GM19240 (cell line): Measurements from ENCODE around the gene ARX.

Experiments used
- DNase-seq: peaks from one replicate; pipeline ENCODE4 v3.0.0; 2011; ENCODE audit warnings: low spot score; ENCODE audit not compliant: insufficient read length

The ARX gene

DNA sequence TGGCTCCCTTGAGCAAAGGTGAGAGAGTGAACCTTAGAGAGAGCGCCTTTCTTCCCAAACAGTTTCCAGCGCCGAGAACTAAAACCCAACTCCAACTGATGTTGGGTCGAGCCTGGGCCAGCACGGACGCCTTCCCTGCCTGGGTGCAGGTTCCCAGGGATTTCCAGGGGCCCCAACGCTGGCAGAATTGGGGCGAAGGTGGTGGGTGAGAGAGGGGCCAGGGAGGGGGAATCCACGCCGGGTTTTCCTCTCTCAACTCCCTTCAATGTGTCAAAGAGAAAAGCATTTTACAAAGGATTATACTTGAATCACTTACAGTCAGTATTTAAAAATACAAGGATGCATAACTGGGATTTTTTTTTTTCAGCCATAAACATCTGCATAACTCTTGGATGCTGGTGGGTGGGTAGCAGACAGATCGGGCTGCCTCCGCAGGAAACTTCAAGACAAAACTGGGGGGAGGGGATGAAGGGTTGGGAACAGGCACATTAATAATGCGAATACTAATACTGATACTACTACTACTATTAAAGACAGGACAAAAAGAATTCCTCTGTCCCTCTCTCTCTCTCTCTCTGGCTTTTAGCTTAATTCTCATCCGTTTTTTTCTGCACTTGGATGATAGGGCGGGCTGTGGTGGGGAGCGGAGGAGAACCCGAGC lies 1.3 kb upstream of the ARX start:
- DNase-seq, result no peak

DNA sequence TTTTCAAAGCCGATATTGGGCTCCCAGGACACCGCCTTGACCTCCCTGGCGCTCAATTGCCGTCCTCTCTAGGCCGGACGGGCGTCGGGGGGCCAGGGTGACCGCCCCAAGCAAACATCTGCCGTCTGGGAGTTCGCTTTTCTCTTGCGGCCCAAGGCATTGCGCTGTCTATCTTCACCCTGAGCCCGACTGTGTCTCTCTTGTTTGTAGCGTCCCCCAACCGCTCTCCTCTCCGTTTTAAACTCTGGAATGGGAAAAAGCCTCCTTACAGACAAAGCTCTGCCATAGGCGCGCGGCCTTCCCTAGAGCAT lies 551 bp upstream of the ARX start:
- DNase-seq, result no peak

DNA sequence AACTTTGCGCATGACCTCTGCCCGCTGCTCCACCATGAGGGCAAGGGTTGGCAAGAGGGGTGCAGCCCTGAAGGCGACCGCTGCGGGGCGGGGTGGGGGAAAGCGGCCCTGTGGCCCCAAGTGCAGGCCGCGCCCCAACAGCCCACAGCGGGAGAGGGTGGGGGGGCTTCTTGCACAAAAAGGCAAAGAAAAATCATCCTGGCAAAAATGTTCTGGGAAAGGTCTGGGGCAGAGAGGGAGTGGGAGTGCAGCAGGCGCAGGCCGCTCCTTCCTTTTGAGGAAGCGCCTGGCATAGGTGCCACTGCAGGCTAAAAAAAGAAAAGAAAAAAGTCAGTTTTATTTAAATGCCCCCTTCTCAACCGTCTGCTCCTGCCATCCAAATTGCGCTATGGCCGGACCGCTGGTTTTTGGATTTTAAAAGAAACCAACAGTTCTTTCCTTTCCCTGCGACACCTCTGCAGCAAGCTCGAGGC lies 1.4 kb downstream of the ARX start:
- no peak for DNase-seq

DNA sequence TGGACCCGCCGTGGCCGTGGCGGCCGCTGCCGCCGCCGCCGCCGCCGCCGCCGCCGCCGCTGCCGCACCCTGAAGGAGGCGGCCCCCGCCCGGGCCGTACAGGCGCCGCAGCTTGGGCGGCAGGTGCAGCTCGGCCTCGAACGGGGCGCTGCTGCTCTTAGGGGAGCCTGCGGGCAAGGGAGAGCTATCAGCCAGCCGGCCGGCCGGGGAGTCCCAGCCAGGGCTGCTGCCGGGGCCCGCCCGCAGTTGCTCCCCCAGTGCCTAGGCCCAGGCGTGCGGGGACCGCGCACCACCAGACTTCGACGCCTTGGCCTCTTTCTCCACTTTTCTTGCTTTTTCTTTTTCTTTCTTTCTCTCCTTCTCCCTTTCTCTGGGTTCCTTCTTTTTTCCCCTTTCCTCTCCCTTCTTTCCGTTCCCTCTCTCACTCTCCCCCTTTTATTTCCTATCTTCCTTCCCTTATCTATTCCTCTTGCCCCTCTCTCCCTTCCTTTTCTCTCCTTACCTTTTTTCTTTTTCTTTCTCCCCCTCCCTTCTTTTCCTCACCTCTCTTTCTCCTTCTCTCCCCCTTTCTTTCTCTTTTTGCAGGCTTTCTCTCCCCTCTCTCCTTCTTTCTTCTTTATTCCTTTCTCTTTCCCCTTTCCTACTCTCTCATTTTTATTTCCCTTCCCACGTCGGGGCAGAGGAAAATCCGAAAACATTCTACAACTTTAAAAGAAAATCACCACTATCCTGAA lies 2.0 kb downstream of the ARX start:
- no peak for DNase-seq

DNA sequence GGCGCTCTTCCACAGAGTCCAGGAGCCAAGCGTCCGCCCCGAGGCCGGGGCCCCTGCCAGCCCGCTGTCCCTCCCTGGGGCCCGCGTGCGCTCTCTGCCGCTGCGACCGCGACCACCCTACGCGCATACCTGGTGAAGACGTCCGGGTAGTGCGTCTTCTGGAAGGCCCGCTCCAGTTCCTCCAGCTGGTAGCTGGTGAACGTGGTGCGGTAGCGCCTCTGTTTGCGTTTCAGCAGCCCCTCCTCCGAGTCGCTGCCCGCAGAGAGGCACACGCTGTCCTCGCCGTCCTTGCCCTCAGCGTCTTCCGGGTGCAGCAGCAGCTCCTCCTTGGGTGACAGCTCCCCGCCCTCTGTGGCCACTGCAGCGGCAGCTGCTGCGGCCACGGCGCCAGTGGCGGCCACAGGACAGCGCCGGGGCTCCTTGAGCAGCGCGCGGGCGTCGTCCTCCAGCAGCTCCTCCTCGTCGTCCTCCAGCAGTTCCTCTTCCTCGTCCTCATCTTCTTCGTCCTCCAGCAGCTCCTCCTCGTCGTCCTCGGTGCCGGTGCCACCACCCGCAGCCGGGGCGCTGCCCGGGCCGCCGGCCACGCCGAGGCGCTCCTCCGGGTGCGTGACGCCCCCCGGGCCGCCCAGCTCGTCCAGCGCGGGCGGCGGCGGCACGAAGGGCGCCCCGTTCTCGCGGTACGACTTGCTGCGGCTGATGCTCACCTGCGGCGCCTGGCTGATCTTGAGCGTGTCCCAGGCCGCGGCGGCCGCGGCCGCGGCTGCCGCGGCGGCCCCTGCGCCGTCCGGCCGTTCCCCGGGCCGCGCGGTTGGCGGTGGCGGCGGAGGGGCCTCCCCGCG lies 2.8 kb downstream of the ARX start:
- no peak for DNase-seq

DNA sequence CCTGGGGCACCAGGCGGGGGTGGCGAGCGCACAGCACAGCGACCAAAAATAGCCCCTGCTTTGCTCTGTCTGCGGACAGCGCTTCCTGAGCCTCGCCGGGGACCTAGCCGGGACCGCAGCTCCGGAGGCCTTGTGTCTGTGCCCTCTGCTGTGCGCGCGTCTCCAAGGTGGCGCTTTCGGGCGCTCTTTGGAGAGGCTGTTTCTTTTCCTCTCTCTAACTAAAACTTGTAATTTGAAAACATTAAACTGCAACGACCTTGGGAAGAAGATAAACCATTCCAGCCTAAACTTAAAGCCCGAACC lies 3.4 kb downstream of the ARX start:
- DNase-seq, result no peak

DNA sequence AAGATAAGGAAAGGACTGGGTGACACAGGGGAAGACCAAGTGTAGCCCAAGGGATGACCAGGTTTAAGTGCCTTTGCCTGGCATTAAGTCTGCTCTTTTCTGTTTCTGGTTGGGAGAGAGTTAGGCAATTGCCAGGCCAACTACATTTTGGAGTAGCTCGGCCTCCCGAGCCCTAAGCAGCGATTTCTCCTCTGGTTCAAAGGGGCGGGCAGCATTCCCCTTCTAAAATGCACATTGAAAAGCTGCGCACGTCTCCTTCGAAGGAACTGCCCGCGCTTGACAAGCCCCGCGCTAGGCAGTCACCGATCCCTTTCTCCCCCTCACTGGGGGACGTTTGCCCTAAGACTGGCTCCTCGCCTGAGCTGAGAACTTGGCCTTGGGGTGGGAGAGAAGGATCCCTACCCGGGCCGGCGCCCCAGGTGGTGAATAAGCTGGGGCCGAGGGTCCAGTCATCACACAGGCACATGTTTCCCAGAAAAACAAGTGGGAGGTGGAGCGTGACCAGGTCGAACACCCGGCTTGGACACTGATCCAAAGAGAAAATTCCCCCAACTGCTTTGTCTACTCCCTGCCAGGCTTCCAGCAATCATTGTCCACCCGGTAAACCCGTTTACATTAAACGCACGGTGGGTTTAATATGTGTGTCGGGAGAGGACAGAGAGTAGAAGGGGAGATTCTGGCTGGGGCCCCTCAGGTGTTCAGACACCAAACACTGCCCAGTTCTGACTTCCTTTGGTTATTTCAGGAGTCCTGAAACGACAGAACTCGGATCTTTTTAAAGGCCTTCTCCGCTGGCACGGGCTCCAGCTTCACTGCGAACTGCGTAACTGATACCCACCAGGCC lies 4.0 kb downstream of the ARX start:
- DNase-seq, result no peak

DNA sequence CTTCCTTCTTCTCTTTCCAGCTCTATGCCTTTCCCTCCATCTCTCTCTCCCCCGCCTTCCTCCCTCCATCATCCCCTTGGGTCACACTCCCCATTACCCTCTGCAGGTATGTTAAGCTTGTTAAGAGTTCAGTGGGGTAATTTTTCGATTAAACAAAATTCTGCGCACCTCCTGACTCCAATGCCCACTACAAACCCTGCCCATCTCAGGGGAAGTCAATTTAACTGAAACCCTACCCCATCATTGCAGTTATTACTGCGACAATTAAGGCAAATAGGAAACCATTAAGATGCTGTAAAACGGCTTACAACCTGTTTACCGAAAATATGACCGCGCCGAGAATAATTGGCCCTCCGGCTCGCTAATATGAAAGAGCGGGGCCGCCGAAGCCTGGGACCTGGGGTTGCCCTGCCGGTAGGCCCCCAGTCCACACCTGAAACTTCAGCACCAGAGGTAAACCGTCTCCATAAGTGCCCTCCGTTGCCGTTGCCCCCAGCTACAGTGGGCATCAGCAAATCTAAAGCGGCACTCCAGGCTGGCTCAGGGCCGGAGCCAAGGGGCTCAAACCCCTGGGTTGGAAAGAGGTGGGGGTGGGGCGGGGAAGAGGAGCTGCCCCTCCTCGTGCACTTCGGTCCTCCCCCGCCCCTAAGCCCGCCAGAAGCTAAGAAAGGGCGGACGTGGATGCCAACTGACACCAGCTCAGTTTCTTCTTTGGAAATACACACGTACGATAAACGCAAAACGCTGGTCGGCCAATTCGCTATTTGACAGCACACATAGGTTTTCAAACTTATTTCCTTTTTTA lies 4.8 kb downstream of the ARX start:
- no peak for DNase-seq

DNA sequence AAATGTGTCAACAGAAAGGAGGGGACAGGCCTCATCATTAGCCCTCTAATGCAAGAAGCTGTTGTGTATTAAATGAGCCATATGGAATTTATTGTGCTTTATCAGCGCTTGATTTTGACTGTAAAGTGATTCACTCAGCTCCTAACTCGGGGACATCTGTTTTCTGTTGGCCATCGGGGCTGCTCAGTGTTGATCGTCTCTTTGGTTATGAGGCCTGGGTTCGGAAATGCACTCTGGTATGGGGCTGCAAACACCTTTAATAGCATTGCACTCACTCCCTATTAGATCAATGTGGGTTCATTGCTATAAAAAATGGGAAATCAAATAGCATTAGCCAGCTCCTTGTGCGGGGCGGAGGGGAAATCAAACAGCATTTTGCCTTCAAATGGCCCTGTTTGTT lies 6.4 kb downstream of the ARX start:
- DNase-seq, result no peak

DNA sequence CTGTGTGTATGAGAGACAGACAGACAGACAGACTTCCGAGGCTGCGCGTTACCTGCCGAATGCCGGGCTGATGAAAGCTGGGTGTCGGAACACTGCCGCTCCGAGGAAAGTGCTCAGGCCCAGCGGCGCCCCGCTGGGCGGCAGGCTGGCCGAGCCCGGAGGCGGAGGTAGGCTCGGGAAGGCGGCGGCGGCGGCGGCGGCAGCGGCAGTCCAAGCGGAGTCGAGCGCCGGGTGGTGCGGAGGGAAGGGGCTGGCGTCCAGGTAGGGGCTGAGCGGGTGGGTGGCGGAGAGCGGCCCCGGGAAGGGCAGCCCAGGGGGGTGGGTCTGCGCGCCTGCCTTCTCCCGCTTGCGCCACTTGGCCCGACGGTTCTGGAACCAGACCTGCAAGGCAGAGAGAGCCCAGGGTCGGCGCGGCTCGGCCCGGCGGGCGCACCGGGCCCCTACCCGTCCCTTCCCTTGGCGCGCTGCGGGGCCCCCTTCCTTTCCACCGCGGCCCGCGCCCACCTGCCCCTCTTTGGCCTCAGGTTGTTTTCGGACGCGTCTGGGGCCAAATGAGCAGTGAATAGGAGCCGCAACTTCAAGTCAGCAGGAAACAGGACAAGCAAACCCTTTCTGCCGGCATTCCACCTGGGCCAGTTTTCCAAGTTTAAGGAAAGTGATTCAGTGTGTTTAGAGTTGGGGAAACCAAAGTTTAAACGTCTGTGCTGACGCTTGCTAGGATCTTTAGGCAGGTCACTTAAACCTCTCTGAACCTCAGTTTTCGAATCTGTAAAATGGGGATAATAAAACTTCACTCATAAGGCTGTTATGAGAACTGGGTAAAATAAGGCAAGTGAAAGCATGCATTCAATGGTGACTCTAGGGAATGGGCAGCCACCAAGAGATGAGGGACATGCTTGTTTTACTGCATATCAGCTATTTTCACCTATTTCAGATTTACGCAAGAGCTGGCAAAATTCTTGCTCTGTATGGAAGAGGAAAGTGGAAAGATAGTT lies 8.4 kb downstream of the ARX start:
- no peak for DNase-seq

DNA sequence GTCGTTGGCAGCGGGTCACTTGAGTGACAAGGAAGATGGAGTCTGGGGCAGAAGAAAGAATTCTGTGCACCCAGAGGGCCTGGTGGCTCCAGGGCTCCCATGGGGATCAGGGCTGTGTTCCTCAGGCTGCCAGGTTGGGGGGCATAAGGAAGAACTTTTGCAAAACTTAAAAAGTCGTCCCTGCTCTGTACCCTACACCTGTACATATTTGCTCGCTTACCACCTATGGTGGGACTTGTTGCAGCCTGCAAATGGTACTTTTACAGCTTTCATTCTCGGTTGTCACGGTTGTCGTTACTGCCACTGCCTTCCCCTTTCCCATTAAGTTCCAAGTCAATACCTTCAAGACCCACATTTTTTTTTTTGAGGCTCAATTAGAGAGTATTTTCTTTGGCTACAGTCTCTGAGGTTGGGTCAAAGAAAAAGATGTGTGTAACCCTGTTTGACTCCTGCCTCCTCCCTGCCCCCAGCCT lies 9.1 kb downstream of the ARX start:
- no peak for DNase-seq

DNA sequence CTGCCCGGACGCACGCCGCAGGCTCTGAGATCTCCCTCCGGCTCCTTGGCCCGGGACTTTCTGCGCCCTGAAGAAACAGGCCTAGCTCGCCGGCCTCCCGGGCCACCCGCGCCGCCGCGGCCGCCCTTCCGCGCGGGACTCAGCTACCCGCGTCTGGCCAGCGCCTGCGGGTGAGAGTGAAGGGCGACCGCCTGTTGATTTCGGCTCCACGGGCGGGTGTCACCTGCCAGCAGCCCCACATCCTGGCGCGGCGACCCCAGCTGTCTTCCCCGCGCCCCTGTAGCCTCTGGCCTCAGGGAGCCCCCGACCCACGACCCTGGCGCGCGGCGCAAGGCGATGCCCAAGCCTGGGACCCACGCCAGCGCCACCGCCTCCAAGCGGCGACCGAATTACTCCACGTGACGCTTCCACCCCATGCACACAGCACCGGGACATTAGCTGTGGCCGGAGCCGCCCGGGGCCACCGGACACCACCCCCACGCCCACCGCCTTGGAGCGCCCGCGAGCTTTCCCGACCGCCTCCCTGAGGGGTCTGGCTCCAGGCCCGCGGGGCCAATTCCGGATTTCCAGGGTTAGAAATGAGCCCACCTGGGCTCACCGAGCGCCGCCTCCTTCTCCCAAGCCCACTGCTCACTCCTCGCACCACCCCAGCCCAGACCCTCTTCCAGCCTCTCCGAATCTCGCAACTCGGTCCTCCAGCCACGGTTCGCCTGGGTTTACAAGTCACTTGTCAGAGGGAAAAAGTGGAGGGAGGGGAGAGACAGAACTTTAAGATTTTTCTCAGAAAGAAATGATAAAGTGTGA lies 10.2 kb downstream of the ARX start:
- no peak for DNase-seq

DNA sequence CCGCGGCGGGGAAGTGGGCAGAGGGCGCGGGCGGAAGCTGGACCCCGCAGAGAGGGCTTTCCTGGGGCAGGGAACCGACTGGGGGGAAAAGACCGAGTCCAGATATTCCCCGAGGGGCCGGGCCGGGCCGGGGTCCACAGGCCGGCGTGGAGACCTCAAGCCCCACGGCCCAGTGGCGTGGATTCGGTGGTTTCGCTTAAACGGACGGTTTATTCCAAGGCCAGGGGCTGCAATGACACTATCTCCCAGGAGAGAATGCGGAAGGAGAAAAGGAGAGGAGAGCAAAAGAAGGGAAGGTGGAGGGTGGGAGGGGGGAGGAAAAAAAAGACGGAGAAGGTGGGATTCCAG lies 10.8 kb downstream of the ARX start:
- no peak for DNase-seq

DNA sequence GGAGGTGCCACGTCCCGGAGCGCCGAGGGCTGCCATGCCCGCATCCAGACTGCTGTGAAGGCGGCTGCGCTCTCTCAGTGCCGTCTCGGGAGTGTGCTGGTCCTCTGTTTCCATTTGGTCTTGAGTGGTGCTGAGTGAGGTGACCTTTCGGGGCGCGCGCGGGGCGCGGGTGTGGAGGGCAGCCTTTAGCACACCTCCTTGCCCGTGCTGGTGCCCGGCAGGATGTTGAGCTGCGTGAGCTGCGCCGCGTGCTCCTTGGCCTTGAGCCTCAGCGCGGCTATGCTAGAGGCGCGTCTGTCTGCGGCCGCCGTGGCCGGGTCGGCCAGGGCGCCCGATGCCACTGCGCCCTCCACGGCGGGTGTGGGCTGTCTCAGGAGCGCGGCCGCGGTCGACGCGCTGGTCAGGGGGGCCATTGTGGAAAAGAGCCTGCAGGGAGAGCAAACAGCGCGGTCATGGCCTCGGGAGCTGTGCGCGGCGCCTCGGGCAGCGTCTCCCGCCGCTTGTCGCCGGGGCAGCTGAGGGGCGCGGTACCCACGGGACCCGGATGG lies 11.2 kb downstream of the ARX start:
- no peak for DNase-seq

DNA sequence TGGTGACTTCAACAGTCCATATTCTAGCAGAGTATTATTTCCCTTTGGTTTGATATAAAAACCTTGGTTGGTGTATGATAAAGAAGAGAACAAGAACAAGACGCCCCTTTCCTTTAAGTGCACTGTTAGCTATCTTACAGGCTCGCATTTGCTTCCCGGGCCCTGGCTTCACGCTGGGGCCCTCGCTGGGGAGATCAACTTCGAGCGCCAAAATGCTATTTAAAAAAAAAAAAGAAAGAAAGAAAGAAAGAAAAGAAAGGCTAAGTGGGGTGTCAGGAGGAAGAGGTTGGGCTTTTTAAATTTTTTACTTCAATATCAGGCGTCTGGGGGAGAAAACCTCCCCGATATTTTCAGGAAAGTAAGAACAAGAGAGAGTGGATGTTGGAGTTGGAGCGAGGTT lies 11.7 kb downstream of the ARX start:
- no peak for DNase-seq

DNA sequence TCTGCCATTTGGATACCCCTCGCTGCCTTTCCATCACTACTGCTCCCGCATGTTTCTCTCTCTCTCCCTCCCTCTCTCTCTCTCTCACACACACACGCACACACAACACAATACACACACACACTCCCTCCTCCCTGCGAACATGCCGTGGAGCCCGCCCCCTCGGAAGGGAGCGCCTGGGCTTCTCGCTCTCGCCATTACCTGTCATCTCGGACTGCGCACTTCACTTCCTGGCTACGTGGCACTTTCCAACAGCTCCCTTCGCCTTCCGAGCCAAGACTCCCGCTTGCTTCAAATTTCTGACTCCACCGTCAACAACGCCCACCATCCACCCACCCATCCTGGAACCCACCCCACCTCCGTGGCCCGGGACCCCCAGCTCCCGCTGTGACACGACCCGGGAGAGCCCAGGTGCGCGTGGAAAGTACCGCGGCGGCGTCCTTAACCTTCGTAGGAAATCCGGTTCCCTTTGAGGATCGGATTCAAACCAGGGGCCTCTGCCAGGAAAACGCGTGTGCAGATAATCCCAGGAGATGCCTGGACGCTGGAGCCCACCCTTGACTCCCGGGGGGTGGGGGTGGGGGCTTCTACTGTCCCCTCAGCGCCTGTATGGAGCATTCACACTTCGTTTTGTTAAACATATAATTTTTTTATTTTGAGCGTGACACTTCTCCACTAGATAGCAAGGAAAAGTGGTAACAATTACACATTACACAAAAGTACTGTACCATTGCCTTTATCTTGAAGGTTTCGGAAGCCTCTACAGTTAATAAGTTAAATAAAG lies 12.5 kb downstream of the ARX start:
- DNase-seq, result no peak

DNA sequence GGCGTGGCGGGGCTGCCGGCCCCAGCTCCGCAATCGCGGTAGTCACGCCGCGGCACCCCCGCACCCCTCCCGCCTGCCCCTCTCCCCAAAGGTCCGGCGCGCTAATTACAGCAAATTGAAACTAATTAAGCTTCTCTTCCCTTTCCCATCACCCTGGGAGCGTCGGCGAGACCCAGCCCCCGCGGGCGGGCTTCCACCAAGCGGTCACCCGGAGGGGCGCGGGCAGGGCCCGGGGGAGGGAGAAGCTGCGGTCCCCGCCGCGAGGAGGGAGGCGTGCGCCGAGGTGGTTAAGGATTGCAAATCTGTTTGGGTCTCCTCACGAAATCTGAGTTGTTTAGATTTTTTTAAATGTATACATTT lies 13.1 kb downstream of the ARX start:
- no peak for DNase-seq
